PC-3 (cell line): ENCODE data around the gene SETDB1. TPM values are rescaled to one million over a fixed set of nuclear protein-coding genes. Genes with fewer than 3 reads are reported as not detected.

Experiments
- ATAC-seq: fragments of 200-7000 bp; cut with Tn5 transposase; 2 replicates; pipeline ENCODE4 v1.9.1; 2020; ENCODE audit warnings: mild to moderate bottlenecking, moderate library complexity
- BruUV-seq: library from RNA; stranded (reverse); fragments of 400-500 nt; replicated peaks from 2 replicates; lab custom pipeline; 2021; lab: Mats Ljungman, UMichigan
- CTCF ChIA-PET: fragments of 300-600 bp; sonication (Branson Sonifier 250); formaldehyde crosslinking; loops from one replicate; lab custom pipeline; 2022; ENCODE audit warnings: antibody characterized with exemption; lab: Charles Lee
- POLR2A ChIA-PET: fragments of 300-600 bp; sonication (Branson Sonifier 250); formaldehyde crosslinking; loops from one replicate; lab custom pipeline; 2022; ENCODE audit warnings: antibody characterized with exemption; ENCODE audit not compliant: unreplicated experiment; lab: Charles Lee
- DNase-seq: peaks from one replicate; pipeline ENCODE4 v3.0.0-alpha.2; 2015
- H2AFZ ChIP-seq: fragments of 300-600 bp; sonication (generic); 2 replicates; pipeline ENCODE4 v1.6.0; 2016; ENCODE audit warnings: antibody characterized with exemption, low read length
- H3F3A ChIP-seq: fragments of 300-600 bp; sonication (generic); one replicate; pipeline ENCODE4 v1.6.0; 2017; ENCODE audit warnings: antibody characterized with exemption, low read length, control low read depth, mild to moderate bottlenecking; ENCODE audit not compliant: unreplicated experiment
- H3K27ac ChIP-seq: fragments of 300-600 bp; sonication (generic); 2 replicates; pipeline ENCODE4 v1.5.1; 2016; ENCODE audit warnings: mild to moderate bottlenecking, low read length
- H3K27me3 ChIP-seq: fragments of 300-600 bp; sonication (generic); 2 replicates; pipeline ENCODE4 v1.6.1; 2016; ENCODE audit warnings: low read length, mixed read lengths
- H3K36me3 ChIP-seq: fragments of 300-600 bp; sonication (generic); 2 replicates; pipeline ENCODE4 v1.6.1; 2016; ENCODE audit warnings: low read depth, mixed run types, low read length, mixed read lengths
- H3K4me1 ChIP-seq: fragments of 300-600 bp; sonication (generic); 2 replicates; pipeline ENCODE4 v1.5.1; 2016; ENCODE audit warnings: low read length; ENCODE audit not compliant: insufficient read depth
- H3K4me2 ChIP-seq: fragments of 300-600 bp; sonication (generic); 2 replicates; pipeline ENCODE4 v1.6.0; 2016; ENCODE audit warnings: low read length
- H3K4me3 ChIP-seq: fragments of 300-600 bp; sonication (generic); 2 replicates; pipeline ENCODE4 v1.5.1; 2016; ENCODE audit warnings: mild to moderate bottlenecking, low read length, mixed read lengths
- H3K79me2 ChIP-seq: fragments of 300-600 bp; sonication (generic); 2 replicates; pipeline ENCODE4 v1.6.1; 2017; ENCODE audit warnings: low read length, mixed read lengths
- H3K9ac ChIP-seq: fragments of 300-600 bp; sonication (generic); 2 replicates; pipeline ENCODE4 v1.6.0; 2016; ENCODE audit warnings: mild to moderate bottlenecking, low read length
- H3K9me2 ChIP-seq: fragments of 300-600 bp; sonication (generic); replicated peaks from 2 replicates; pipeline ENCODE4 v1.6.1; 2016; ENCODE audit warnings: mixed run types, low read length, mixed read lengths
- H3K9me3 ChIP-seq: fragments of 300-600 bp; sonication (generic); 2 replicates; pipeline ENCODE4 v1.6.1; 2016; ENCODE audit warnings: low read length, mixed read lengths
- H4K20me1 ChIP-seq: fragments of 300-600 bp; sonication (generic); 2 replicates; pipeline ENCODE4 v1.6.1; 2016; ENCODE audit warnings: low read length, mixed read lengths
- CTCF ChIP-seq: fragments of 300-600 bp; sonication (generic); conservative IDR thresholded peaks from 2 replicates; pipeline ENCODE4 v1.5.1; 2017; ENCODE audit warnings: antibody characterized with exemption, low read depth, mild to moderate bottlenecking, low read length
- EZH2 ChIP-seq: fragments of 300-600 bp; sonication (generic); IDR thresholded peaks from one replicate; pipeline ENCODE4 v1.6.1; 2017; ENCODE audit warnings: antibody characterized with exemption, mild to moderate bottlenecking, low read length; ENCODE audit not compliant: unreplicated experiment
- EZH2phosphoT487 ChIP-seq: fragments of 300-600 bp; sonication (generic); IDR thresholded peaks from 2 replicates; pipeline ENCODE4 v1.6.1; 2018; ENCODE audit warnings: mild to moderate bottlenecking, antibody characterized with exemption, low read length, borderline replicate concordance
- intact Hi-C: fragments of 100-400 bp; cut with micrococcal nuclease; formaldehyde crosslinking; loops from 2 replicates; pipeline ENCODE4 v1.9.0; 2023
- total RNA-seq: library from RNA; depleted of rRNA; stranded (reverse); fragments of >200 nt; gene quantifications from 2 replicates; pipeline ENCODE4 v1.2.3, GENCODE V29; 2014

Gene SETDB1
- total RNA-seq, 1 experiment from 2014 or later: 42.4 TPM

GRCh38 chr1:150902346-150902745, 23.8 kb upstream of the SETDB1 start:
- POLR2A ChIA-PET: interaction anchor here (0.6 kb wide), 1 partner anchor 287 kb away, joined by 4 read pairs; the partner anchor contains the start of gene VPS72

GRCh38 chr1:150902751-150903150, 23.4 kb upstream of the SETDB1 start:
- H3K9me3 ChIP-seq: no peaks in the 10 kb centered on the region
- H2AFZ ChIP-seq: no peak overlapping the region
- no TSS peak for BruUV-seq
- H3K4me3 ChIP-seq: no peak overlapping the region
- H3K27me3 ChIP-seq: no peaks in the 10 kb centered on the region
- no peaks in the 10 kb centered on the region for H3F3A ChIP-seq
- no peak overlapping the region for H3K9ac ChIP-seq
- no peak for DNase-seq
- peaks cover 4% of the 10 kb centered on the region; the same call in 1 of the 2 replicates for H3K4me1 ChIP-seq
- H3K36me3 ChIP-seq: no peaks in the 10 kb centered on the region
- ATAC-seq: no peak
- H3K79me2 ChIP-seq: no peaks in the 10 kb centered on the region
- no peaks in the 10 kb centered on the region for H3K9me2 ChIP-seq
- H3K27ac ChIP-seq: no peak overlapping the region
- no peaks in the 10 kb centered on the region for H4K20me1 ChIP-seq
- TF ChIP-seq EZH2 (no peak), EZH2phosphoT487 (no peak), CTCF (no peak)
- ChIA-PET POLR2A (no interaction called here), CTCF (no interaction called here)
- no peak overlapping the region for H3K4me2 ChIP-seq
- intact Hi-C loops: no loop called here

More at GRCh38 chr1:150902346-150902745, 23.8 kb upstream of the SETDB1 start:
- no peaks in the 10 kb centered on the region for H3K27me3 ChIP-seq
- no TSS peak for BruUV-seq
- H3K9me3 ChIP-seq: no peaks in the 10 kb centered on the region
- intact Hi-C loops: no loop called here
- no peaks in the 10 kb centered on the region for H3F3A ChIP-seq
- H3K4me2 ChIP-seq: no peak overlapping the region
- H3K79me2 ChIP-seq: no peaks in the 10 kb centered on the region
- no peak overlapping the region for H2AFZ ChIP-seq
- CTCF ChIA-PET: no interaction called here
- no peak for DNase-seq
- no peaks in the 10 kb centered on the region for H4K20me1 ChIP-seq
- TF ChIP-seq EZH2phosphoT487 (no peak), EZH2 (no peak), CTCF (no peak)
- H3K36me3 ChIP-seq: no peaks in the 10 kb centered on the region
- no peak overlapping the region for H3K27ac ChIP-seq
- H3K9ac ChIP-seq: no peak overlapping the region
- no peak overlapping the region for H3K4me3 ChIP-seq
- peaks cover 4% of the 10 kb centered on the region; the same call in 1 of the 2 replicates for H3K4me1 ChIP-seq
- ATAC-seq: no peak
- no peaks in the 10 kb centered on the region for H3K9me2 ChIP-seq

GRCh38 chr1:150905301-150905700, 20.9 kb upstream of the SETDB1 start:
- BruUV-seq: no TSS peak
- no peaks in the 10 kb centered on the region for H4K20me1 ChIP-seq
- H3K27ac ChIP-seq: no peak overlapping the region
- H3K79me2 ChIP-seq: no peaks in the 10 kb centered on the region
- no peaks in the 10 kb centered on the region for H3K36me3 ChIP-seq
- TF ChIP-seq EZH2 (no peak), CTCF (no peak), EZH2phosphoT487 (no peak)
- H3K9ac ChIP-seq: no peak overlapping the region
- peaks cover 4% of the 10 kb centered on the region; the same call in 1 of the 2 replicates for H3K4me1 ChIP-seq
- POLR2A ChIA-PET: no interaction called here
- no peaks in the 10 kb centered on the region for H3K27me3 ChIP-seq
- H3F3A ChIP-seq: no peaks in the 10 kb centered on the region
- no peak overlapping the region for H2AFZ ChIP-seq
- intact Hi-C loops: no loop called here
- H3K9me3 ChIP-seq: peaks cover 4% of the 10 kb centered on the region; the same call in 1 of the 2 replicates
- DNase-seq (no peak), ATAC-seq (no peak)
- H3K4me2 ChIP-seq: no peak overlapping the region
- H3K9me2 ChIP-seq: no peaks in the 10 kb centered on the region
- CTCF ChIA-PET: no interaction called here
- H3K4me3 ChIP-seq: no peak overlapping the region
